Measurements from ENCODE around the gene FBN3.

GRCh38 chr19:8086849-8087248, 62.5 kb downstream of the FBN3 start:
- TF ChIP-seq CTCF (optimal IDR thresholded peaks at IDR 0.05 in 1 of 3, IDR thresholded peaks at IDR 0.05 in 1 of 3, conservative IDR thresholded peaks at IDR 0.05 in 1 of 3; ENCODE audit: extremely low read depth in 1 of 3, insufficient read depth in 2 of 3, low read length in 3 of 3) (no peak), EZH2 (IDR thresholded peaks at IDR 0.05; ENCODE audit: low read length) (no peak)

Data from keratinocyte (primary cell).